Stimulated activated CD4-positive, alpha-beta T cell treated with anti-CD3 and anti-CD28 coated beads, TNF-alpha, amount 100 ng/mL, for 4 hours (primary cell): Measurements from ENCODE around the gene SMIM26.

Experiments used
- DNase-seq, 3 experiments: peaks; one replicate each; pipeline ENCODE4 v3.0.0-alpha.2; 2020; ENCODE audit warnings: low read depth in 3 of 3

SMIM26 gene

DNA sequence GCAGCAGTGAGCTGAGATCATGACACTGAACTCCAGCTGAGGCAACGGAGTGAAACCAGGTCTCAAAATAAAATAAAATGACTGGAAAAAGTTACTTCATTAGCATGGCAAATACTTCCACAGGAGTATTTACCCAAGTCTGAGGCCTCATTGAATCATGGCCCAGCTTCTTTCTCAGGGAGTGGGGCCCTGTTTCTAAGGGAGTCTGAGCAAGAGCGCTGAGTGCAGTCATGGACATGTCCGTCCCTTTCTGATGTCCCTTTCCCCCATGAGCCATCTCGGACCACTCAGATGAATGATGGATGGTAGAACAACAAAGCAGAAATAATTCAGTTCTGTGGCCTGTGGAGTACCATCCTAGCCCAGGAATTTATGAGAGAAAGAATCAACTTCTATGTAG lies 12.8 kb downstream of the SMIM26 start:
- DNase-seq: no peak

DNA sequence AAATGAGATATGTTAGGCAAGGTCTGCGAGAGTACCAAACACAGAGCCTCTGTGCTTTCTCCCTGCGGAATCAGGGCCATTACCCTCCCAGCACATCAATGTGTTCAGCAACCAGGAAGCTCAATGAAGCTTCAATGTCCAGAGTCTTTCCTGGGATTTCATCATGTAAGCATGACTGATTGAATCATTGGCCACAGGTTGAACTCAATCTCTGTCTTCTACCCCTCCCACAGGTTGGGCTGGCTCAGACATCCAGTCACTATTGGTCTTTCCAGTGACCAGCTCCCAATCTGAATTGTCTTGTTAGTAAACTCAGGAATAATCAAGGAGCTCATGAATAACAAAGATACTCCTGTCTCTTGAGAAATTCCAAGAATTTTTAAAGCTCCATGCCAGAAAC lies 17.9 kb downstream of the SMIM26 start:
- DNase-seq: no peak

DNA sequence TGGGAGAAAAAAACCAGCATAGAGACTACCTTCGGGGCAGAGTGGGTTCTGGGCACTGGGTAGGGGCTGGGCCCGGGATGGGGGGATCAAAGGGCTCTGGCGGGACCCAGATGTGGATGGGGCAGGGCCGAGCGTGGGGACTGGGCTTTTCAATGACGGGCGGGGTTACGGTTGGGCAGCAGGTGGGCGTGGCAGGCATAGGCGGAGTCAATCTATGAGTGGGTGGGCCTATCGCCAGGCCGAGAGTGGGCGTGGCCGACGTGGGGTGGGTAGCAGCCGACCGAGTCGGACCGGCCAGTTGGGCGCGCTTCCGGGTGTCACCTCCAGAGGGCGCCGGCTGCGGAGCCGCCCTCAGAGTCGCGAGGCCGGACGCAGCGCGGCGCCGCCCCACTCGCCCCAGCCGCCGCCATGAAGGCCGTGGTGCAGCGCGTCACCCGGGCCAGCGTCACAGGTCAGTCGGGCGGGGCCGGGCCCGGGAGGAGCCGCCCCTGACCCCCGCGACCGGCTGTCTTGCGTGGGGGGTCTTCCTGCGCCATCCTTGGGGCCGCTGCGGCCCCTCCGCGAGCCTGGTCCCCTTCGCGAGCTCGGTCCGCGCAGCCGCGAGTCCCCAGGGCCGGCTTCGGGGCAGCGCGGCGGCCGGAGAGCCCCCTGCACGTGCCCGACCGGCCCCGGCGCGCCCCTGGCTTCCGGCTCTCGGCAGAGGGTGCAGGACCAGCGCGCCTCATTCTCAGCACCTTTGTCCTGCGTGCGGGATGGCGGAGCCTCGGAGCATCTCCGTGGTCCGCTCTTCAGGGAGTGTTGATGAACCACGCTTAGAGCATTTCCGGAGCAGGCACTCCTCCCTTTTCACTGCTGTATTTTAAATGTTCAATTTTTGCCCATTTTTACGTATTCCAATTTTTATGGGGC lies 20.7 kb downstream of the SMIM26 start, which contains the start of gene DTD1:
TSS of gene DTD1 (plus strand) at position 390 of the 909 bp plus-strand sequence. CDS start at position 409, 19 bp downstream.
- DNase-seq: peak; percentile 60 to 72 (median 65)

DNA sequence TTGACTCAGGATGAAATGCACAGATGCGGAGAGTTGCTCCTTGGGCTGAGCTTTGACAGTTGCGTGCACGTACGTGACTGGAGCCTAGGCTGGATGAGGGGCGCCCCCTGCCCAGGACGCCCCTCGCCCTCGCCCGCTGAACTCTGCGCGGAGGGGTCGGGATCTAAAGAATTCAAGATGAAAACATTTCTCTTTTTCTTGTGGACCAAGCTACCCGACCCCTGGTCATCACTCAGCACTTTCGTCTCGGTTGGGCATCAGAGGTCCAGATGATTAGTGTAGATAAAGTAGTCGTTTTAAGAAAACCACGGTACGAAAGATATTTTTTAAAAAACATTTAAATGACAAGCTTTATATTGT lies 21.3 kb downstream of the SMIM26 start:
- no peak for DNase-seq

DNA sequence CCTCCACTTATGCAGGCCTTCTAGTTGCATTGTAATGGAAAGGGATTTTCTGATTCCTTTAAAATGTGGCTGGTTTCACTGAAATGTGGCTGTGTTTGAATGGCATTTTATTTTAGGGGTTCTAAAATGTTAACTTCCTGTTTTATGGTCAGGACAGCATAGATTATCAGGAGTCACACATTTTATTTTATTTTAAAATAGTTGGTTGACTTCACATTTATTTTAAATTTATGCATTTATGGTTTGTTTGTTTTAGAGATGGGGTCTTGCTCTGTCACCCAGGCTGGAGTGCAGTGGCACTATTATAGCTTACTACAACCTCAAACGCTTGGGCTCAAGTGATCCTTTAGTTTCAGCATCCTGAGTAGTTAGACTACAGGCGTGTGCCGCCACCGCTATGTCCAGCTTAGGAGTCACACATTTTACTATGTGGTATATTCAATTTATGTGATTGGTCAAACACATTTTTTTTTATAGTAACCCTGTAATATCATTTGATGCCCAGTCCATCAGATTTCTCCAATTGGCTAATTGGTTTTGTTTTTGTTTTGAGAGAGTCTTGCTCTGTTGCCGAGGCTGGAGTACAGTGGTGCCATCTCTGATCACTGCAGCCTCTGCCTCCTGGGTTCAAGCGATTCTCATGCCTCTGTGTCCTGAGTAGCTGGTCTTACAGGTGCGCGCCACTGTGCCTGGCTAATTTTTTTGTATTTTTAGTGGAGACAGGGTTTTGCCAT lies 22.9 kb downstream of the SMIM26 start:
- DNase-seq: no peak

DNA sequence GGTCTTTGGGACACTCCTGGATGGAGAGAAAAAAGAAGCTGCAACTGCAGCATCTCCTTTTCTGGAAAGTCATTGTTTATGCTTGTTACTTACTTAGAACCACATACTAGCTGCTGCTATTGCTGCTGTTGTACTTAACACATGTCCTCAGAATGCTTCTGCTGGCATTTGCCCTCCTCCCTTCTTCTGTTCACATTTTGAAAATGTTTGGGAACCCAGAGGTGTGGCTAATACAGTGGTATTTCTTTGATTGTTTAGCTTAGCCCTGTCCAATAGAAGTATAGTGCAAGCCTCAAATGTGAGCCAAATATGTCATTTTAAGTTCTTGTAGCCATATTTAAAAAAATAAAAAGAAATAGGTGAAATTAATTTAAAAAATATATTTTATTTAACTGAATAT lies 29.0 kb downstream of the SMIM26 start:
- DNase-seq: no peak

DNA sequence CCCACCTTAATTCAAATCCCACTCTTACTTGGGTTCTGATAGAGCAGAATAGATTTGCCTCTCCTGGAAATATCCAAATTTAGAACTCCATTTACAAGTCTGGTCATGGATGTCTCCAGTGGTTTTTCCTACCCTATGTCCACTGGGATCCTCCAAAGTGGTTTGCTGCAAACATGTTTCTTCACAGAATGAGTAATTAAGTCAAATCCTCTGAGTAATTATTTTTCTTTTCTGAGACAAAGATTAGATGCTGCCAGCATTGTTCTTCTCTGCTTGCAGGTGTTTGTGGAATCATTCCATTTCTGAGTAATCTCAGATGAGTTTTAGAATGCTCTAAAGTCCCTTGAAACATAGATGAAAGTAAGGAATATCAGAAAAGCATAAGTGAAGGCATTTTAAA lies 42.5 kb downstream of the SMIM26 start:
- DNase-seq: no peak

DNA sequence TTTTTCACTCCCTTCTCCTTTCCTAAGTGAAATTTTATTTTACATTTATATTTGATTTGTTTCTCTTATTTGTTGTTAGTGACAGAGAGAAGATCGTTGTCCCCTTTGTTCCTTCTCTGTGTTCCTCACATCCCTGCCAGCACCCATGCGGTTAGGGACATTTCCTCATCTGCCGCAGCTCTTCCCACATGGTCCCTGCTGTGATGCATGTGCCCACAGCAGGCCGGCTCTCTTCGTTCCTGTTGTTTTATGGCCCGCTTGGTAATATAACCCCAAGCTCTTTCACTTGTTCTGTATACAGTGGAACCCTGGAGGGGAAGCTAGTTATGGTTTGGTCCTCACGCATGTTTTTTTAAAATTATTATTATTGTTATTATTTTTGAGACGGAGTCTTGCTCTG lies 44.3 kb downstream of the SMIM26 start:
- DNase-seq: no peak

DNA sequence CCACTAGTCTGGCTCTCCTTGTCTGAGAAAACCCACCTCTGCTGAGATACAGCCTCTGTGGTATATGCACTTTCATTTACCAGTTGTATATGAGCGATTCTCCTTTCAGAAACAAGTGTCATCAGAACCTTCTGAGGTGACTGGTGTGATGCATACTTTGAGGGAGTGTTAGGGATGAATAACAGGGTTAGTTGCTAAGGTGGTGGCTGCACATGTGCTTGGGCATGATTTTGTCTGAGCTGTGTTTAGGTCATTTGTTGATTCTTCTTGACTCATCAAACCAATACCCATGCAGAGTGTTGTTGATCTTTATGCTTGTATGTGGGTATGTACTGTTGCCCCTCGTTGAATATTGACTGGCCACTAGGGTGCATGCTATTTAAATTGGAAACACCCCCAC lies 46.3 kb downstream of the SMIM26 start:
- DNase-seq: no peak

DNA sequence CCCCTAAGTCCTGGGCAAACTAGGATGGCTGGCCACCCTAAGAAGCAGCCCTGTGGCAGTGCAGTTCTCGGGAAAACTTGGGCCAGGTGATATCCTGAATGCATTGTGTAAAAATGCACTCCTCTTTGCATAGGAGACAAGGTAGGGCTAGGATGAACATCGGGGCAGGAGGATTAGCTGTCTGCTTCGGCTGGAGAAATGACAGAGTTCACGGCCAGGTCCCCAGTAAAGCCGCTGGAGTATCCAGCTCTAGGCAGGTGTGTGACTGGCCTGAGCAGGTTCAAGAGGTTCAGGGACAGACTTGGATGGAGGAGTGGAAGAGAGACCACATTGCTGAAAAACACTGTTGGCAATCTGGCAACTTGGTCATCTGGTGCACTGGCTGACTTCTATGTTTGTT lies 47.0 kb downstream of the SMIM26 start:
- no peak for DNase-seq

DNA sequence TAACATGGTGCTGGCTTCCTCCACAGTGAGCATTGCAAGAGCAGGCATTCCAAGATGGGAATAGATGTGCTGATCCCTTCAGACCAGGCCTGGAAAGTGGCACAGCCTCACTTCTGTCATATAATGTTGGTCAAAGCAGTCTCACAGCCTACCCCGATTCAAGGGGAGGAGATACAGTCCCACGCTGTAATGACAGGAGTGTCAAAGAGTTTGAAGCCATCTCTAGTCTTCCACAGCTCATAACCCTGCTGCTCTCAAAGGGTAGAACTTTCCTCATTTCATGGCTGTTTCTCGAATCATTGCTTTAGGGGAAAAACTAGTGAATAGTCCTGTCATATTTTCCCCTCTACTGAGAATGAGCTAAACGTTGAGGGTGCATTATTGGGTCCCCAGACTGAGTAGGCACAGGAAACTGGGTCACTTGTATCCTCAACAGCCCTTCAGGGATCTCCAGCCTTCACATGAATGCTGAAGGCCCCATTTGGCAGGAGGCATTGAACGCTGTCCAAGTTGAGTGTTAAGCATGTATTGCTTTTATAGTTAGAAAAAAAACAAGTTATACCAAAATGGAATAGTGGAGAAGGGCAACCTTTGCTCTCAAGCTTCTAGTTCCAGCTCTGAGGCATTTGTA lies 47.9 kb downstream of the SMIM26 start:
- no peak for DNase-seq
